Right cardiac atrium (tissue), 5 donors: Measurements from ENCODE around the gene PLPP6. TPM values are rescaled to one million over a fixed set of nuclear protein-coding genes. Genes with fewer than 3 reads are reported as not detected.
"Not testable (repeated sequence)": the region's sequence is repeated elsewhere in the genome, so short reads cannot be mapped to it uniquely, and the experiment has no call there.

Source experiments
- ATAC-seq, 2 donors: fragments of 200-7000 bp; cut with Tn5 transposase; one replicate each; pipeline versions ENCODE4 v1.8.0 to v1.9.1; 2020; ENCODE audit warnings: moderate library complexity in 2 of 2, mild to moderate bottlenecking in 1 of 2
- DNase-seq, 3 donors: peaks; one replicate each; pipeline ENCODE4 v3.0.0-alpha.2; 2020
- H3K27ac ChIP-seq: one replicate; pipeline ENCODE4 v1.5.1; 2013; ENCODE audit warnings: mild to moderate bottlenecking, low read length, control low read depth, moderate library complexity
- H3K27me3 ChIP-seq: one replicate; pipeline ENCODE4 v1.6.1; 2013; ENCODE audit not compliant: control insufficient read depth, insufficient read depth
- H3K4me1 ChIP-seq: one replicate; pipeline ENCODE4 v1.6.1; 2013; ENCODE audit warnings: low read length; ENCODE audit not compliant: control insufficient read depth, insufficient read depth
- H3K4me3 ChIP-seq: one replicate; pipeline ENCODE4 v1.5.1; 2013; ENCODE audit warnings: low read length, control low read depth
- H3K9me3 ChIP-seq: one replicate; pipeline ENCODE4 v1.6.1; 2013; ENCODE audit warnings: low read length; ENCODE audit not compliant: control insufficient read depth
- WGBS: extraction: QIAGEN DNeasy Blood & Tissue Kit; methylation state at CpG from one replicate; pipeline ENCODE4 v1.1.7; 2013; 5-methylcytosine and 5-hydroxymethylcytosine counted together
- intact Hi-C, 4 donors: fragments of 100-400 bp; cut with DNase I; formaldehyde crosslinking; loops; one replicate each; pipeline versions ENCODE4 v1.11.0 to v1.14.0; 2022 to 2023
- polyA plus RNA-seq: library from polyadenylated mRNA; stranded (reverse); fragments of 200-250 nt; gene quantifications from one replicate; pipeline ENCODE4 v1.2.3, GENCODE V29; 2013
- total RNA-seq, 4 donors: library from RNA; stranded (reverse); fragmentation: NEBNext Ultra II Directional; extraction: Animal tissue kit (Norgen Biotek cat#: 25700); gene quantifications; one replicate each; pipeline ENCODE4 v1.2.1, GENCODE V29; 2021
- donor health status: healthy with polysubstance abuse.
- donor health status: DM: no; HTN: yes; CAD: no.
- donor health status: DM: no; HTN: no; CAD: no.
- donor health status: DM: no; HTN: yes; CAD: no; lungs with severe emphysema.
- donor health status: DM: yes; HTN: yes; CAD: no.

PLPP6 gene
- total and polyA plus RNA-seq, 5 donors: 2.1 to 4.5 (median 3.8) TPM

DNA sequence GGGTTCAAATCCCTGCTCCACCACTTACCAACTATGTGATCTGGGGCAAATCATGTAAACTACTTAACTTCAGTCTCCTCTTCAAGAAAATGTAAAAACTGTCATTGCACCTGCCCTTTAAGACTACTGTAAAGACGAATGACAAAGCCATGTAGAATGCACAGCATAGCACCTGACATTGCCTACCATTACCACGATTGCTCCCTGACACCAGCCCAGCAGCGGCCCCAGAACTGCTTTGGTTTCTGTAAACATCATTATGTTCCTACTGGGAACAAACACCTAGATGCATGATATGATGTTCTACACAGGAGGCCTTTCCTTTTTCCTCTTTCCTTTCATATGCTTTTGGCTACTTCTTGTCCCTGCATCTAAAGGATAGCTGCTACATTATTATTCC, 23.1 kb upstream of the PLPP6 start:
- Histone ChIP-seq H3K4me3 (no peak overlapping the region), H3K9me3 (no peaks in the 10 kb centered on the region), H3K4me1 (no peaks in the 10 kb centered on the region), H3K27me3 (no peaks in the 10 kb centered on the region), H3K27ac (no peak overlapping the region)
- WGBS: 83% methylated on average over 3 of the region's 3 CpGs
- intact Hi-C loops: loop anchor here in 2 of 4 donors (5.0 kb wide), 1 partner anchor 257 kb away; no protein-coding TSS in a partner anchor
- no peak for DNase-seq
- no peak for ATAC-seq

DNA sequence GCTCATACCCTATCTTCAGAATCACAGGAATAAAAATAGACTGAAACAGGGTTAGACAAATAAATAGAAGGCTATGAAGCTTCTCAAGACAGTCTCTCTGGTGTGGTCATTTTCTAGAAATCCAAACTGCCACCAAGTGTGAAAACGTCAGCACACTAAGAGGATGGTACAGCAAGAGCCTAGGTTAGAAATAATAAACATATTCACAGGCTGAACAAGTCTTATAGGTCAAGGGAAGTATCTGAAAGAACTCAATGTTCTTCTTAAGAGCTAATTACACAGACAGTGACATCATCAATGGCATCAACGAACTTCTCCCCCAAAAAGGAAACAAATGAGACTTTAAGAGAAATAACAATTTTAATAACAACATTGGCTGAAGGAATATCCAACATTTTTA, 22.7 kb upstream of the PLPP6 start:
- no peak overlapping the region for H3K4me3 ChIP-seq
- H3K27ac ChIP-seq: no peak overlapping the region
- intact Hi-C loops: loop anchor here in 2 of 4 donors (5.0 kb wide), 1 partner anchor 257 kb away; no protein-coding TSS in a partner anchor
- H3K9me3 ChIP-seq: no peaks in the 10 kb centered on the region
- ATAC-seq (no peak), DNase-seq (no peak)
- 50% methylated on average over 2 of the region's 2 CpGs for WGBS
- no peaks in the 10 kb centered on the region for H3K27me3 ChIP-seq
- H3K4me1 ChIP-seq: no peaks in the 10 kb centered on the region

DNA sequence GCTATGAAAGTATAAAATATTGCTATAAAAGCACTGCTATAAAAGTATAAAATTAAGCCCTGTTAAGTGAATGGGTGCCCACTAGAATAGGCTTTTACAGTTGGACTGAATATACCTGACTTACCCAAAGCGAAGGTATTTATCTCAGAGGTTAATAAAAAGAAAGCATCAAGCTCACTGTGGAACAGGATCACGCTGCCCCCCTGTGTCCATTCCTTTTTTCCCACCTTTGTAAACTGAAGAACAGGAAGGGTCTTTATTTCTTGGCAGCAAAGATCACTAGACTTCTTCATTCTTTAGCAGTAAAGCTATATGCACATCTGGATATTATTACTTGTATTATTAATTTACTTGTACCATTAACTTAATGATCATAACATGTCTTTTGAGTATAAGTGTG, 22.1 kb upstream of the PLPP6 start:
- DNase-seq: peak in 1 of 3 donors; percentile 45
- Histone ChIP-seq H3K27ac (no peak overlapping the region), H3K27me3 (no peaks in the 10 kb centered on the region), H3K4me1 (no peaks in the 10 kb centered on the region), H3K4me3 (no peak overlapping the region), H3K9me3 (no peaks in the 10 kb centered on the region)
- intact Hi-C loops: loop anchor here in 2 of 4 donors (5.0 to 10.0 kb wide), 2 partner anchors 255 to 258 kb away; no protein-coding TSS in a partner anchor
- no peak for ATAC-seq
- 57% methylated on average over 2 of the region's 2 CpGs for WGBS

DNA sequence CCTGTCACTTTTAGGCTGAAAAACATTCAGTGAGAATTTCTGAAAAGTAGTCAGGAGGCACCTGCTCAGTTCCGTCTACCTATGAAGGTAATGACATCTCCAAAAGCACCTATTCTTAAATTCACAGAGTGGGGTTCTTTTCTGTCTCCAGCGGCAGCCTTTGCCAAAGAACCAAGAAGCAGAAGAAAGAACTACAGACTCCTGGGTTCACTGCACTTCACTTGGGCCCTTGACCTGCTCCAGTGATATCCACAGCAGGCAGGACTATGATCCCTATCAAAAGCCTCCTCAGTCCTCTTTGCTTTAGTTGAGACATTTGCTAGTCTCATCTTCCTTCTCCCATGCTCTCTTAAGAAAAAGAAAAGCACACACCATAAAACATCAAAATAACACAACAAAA, 19.7 kb upstream of the PLPP6 start:
- H3K27ac ChIP-seq: no peak overlapping the region
- 91% methylated on average over 2 of the region's 2 CpGs for WGBS
- H3K4me1 ChIP-seq: no peaks in the 10 kb centered on the region
- intact Hi-C loops: loop anchor here in 2 of 4 donors (5.0 to 10.0 kb wide), 2 partner anchors 258 to 260 kb away; no protein-coding TSS in a partner anchor
- H3K27me3 ChIP-seq: no peaks in the 10 kb centered on the region
- DNase-seq: no peak
- ATAC-seq: no peak
- no peaks in the 10 kb centered on the region for H3K9me3 ChIP-seq
- H3K4me3 ChIP-seq: no peak overlapping the region

DNA sequence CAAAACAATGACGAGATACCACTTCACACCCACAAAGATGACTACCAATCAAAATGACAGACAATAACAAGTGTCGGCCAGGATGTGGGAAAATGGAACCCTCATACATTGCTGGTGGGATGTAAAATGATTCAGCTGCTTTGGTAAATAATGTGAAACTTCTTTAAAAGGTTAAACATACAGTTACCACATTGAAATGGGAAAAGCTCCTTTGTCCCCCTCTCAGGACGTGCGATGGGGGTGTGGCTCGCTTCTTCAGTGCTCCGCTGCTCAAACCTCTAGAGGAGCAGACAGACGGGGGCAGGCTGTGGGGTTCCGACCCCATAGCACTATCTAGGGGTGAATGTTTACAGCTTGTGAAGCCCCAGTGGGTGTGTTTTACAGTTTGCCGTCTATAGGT, 8.0 kb upstream of the PLPP6 start:
- WGBS: 88% methylated on average over 9 of the region's 9 CpGs
- ATAC-seq (no peak), DNase-seq (no peak)
- H3K4me3 ChIP-seq: no peak overlapping the region
- no peak overlapping the region for H3K27ac ChIP-seq
- H3K9me3 ChIP-seq: no peaks in the 10 kb centered on the region
- intact Hi-C loops: no loop called here
- H3K4me1 ChIP-seq: no peaks in the 10 kb centered on the region
- no peaks in the 10 kb centered on the region for H3K27me3 ChIP-seq

DNA sequence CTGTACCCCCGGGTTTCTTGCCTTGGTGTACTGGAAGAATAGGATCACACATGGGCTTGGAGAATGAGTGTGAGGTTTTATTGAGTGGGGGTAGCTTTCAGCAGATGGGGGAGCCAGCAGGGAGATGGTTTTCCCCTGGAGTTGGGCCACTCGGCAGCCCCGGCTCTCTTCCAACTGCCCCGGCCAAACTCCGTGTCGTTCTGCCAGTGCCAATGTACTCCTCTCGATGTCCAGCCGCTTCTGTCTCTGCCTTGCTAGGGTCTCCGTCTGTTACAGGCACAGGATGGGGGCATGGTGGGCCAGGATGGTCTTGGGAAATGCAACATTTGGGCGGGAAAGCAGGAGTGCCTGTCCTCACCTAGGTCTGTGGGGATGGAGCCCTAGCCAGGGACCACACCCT, 7.6 kb upstream of the PLPP6 start:
- no peaks in the 10 kb centered on the region for H3K4me1 ChIP-seq
- no peaks in the 10 kb centered on the region for H3K9me3 ChIP-seq
- no peak for ATAC-seq
- no peak for DNase-seq
- WGBS: 94% methylated on average over 10 of the region's 10 CpGs
- no peak overlapping the region for H3K27ac ChIP-seq
- intact Hi-C loops: no loop called here
- H3K4me3 ChIP-seq: no peak overlapping the region
- no peaks in the 10 kb centered on the region for H3K27me3 ChIP-seq

DNA sequence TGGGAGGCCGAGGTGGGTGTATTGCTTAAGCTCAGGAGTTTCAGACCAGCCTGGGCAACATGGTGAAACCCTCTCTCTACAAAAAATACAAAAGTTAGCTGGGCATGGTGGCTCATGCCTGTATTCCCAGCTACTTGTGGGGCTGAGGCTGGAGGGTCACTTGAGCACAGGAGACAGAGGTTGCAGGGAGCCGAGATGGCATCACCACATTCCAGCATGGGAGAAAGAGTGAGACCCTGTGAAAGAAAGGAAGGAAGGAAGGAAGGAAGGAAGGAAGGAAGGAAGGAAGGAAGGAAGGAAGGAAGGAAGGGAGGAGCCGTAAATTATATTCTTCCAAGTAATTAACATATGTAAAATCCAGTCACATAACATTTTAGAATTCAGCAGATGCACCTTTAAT, 5.9 kb upstream of the PLPP6 start:
- intact Hi-C loops, H3K9me3 ChIP-seq, H3K27ac ChIP-seq, DNase-seq, ATAC-seq, H3K4me3 ChIP-seq, H3K4me1 ChIP-seq, H3K27me3 ChIP-seq: not testable (repeated sequence)
- 90% methylated on average over 3 of the region's 3 CpGs for WGBS

DNA sequence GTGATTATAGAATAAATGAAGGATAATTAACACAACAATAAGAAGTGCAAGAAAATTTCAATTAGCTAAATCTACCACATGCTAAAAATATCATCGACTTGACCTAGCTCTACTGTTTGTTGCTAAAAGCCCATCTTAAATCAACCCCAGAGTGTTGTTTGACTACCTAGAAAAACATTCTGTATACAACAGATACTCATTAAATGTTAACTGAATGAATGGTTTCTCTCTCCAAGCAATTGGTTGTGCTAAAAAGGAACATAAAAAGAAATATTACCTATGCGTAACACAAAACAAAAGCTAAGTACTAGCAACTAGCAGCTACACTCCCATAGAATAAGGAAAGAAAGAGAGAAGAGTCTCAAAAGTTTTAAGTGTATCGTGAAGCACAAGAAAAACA, 5.5 kb upstream of the PLPP6 start:
- no peaks in the 10 kb centered on the region for H3K4me1 ChIP-seq
- H3K9me3 ChIP-seq: no peaks in the 10 kb centered on the region
- no peaks in the 10 kb centered on the region for H3K27me3 ChIP-seq
- H3K27ac ChIP-seq: no peak overlapping the region
- intact Hi-C loops: no loop called here
- 96% methylated on average over 3 of the region's 3 CpGs for WGBS
- DNase-seq (no peak), ATAC-seq (no peak)
- no peak overlapping the region for H3K4me3 ChIP-seq

DNA sequence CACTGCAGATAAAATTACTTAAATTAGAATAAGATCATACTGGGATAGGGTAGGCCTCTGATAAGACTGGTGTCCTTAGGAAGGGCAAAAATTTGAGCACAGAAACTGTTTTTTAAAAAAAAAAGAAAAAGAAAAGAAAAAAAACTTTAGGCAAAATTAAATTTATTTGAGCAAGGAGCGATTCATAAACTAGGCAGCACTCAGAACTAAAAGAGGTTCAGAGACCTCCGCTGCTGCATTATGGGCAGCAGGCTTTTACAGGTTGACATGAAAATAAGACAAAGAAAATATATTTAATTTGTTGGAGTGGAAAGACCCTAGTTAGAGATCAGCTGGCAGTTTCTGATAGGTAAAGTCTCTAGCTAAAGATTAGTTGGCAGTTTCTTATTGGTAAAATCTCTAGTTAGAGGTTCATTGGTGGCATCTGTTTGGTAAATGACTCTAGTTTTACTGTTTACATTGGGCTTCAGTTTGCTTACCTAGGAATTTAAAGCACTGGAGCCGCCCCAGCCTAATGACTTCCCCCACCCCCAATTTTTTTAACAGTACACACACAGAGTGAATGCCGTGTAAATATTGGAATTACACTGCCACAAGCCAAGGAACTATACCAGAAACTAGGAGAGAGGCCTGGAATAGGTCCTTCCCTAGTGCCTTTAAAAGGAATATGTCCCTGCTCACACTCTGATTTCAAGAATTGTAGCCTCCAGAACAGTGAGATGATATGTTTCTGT, 4.5 kb upstream of the PLPP6 start:
- no peaks in the 10 kb centered on the region for H3K4me1 ChIP-seq
- WGBS: 95% methylated on average over 4 of the region's 4 CpGs
- H3K9me3 ChIP-seq: no peaks in the 10 kb centered on the region
- no peaks in the 10 kb centered on the region for H3K27me3 ChIP-seq
- H3K27ac ChIP-seq: no peak overlapping the region
- ATAC-seq: no peak
- intact Hi-C loops: no loop called here
- no peak overlapping the region for H3K4me3 ChIP-seq
- no peak for DNase-seq

DNA sequence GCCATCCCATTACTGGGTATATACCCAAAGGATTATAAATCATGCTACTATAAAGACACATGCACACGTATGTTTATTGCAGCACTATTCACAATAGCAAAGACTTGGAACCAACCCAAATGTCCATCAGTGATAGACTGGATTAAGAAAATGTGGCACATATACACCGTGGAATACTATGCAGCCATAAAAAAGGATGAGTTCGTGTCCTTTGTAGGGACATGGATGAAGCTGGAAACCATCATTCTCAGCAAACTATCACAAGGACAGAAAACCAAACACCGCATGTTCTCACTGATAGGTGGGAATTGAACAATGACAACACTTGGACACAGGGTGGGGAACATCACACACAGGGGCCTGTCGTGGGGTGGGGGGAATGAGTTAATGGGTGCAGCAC, 1.4 kb upstream of the PLPP6 start:
- H3K9me3 ChIP-seq, H3K27ac ChIP-seq, ATAC-seq, DNase-seq, H3K4me3 ChIP-seq, H3K27me3 ChIP-seq, H3K4me1 ChIP-seq: not testable (repeated sequence)
- intact Hi-C loops: loop anchor here in 1 of 4 donors (10.0 kb wide), 1 partner anchor 74 kb away; no protein-coding TSS in a partner anchor
- 92% methylated on average over 4 of the region's 5 CpGs for WGBS

DNA sequence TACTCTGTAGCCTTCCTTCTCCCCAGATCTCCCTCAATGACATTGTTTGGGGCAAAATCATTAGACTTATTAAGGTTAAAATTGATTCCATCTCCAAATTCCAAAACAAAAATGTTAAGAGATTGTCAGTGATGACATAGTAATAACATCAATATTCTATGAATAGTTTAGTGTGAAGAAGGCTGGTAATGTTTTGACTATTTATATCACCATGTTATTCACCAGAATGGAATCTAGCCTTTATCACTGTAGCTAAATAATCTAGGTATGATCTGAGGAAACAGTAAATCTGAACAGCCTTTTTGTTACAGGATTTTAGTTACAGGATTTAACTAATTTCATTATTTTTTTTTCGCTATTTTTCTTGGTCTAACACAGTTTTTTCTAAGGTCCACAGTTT, 929 bp upstream of the PLPP6 start:
- no peak overlapping the region for H3K4me3 ChIP-seq
- intact Hi-C loops: loop anchor here in 1 of 4 donors (10.0 kb wide), 1 partner anchor 74 kb away; no protein-coding TSS in a partner anchor
- H3K27me3 ChIP-seq: no peaks in the 10 kb centered on the region
- ATAC-seq: no peak
- DNase-seq: no peak
- H3K27ac ChIP-seq: no peak overlapping the region
- H3K4me1 ChIP-seq: peaks cover 4% of the 10 kb centered on the region
- WGBS: 95% methylated on average over 1 of the region's 1 CpG
- H3K9me3 ChIP-seq: no peaks in the 10 kb centered on the region
